PC-9 (cell line): ENCODE measurements around the gene CLPSL2.

Experiments used
- EZH2 ChIP-seq: fragments of 200-600 bp; sonication (generic); IDR thresholded peaks from 2 replicates; pipeline ENCODE4 v1.8.0; 2017; ENCODE audit warnings: antibody characterized with exemption, low read depth
- TF ChIP-seq, protein P1 (sequence below): fragments of 200-600 bp; sonication (generic); conservative IDR thresholded peaks from 2 replicates; pipeline ENCODE4 v1.6.1; 2017; ENCODE audit warnings: mixed run types, antibody characterized with exemption, mild to moderate bottlenecking, moderate library complexity

DNA sequence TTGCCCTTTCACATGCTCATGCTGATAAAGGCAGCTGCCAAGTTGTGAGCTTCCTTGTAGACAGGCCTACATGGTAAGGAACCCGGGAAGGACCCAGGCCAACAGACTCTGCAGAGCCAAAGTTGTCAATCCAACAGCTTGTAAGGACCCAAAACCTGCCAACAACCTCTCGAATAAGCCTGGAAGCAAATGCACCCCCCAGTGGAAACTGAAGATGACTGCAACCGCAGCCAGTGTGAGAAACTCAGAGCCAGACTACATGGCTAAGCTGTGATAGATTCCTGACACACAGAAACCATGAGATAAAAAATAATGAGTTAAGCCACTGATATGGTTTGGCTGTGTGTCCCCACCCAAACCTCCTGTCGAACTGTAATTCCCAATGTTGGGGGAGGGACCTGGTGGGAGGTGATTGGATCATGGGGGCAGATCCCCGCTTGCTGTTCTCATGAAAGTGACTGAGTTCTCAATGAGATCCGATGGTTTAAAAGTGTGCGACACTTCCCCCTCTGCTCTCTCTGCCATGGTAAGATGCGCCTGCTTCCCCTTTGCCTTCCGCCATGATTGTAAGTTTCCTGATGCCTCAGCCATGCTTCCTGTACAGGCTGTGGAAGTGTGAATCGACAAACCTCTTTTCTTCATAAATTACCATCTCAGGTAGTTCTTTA is 18.8 kb upstream of the CLPSL2 start:
- TF ChIP-seq, protein P1, sequence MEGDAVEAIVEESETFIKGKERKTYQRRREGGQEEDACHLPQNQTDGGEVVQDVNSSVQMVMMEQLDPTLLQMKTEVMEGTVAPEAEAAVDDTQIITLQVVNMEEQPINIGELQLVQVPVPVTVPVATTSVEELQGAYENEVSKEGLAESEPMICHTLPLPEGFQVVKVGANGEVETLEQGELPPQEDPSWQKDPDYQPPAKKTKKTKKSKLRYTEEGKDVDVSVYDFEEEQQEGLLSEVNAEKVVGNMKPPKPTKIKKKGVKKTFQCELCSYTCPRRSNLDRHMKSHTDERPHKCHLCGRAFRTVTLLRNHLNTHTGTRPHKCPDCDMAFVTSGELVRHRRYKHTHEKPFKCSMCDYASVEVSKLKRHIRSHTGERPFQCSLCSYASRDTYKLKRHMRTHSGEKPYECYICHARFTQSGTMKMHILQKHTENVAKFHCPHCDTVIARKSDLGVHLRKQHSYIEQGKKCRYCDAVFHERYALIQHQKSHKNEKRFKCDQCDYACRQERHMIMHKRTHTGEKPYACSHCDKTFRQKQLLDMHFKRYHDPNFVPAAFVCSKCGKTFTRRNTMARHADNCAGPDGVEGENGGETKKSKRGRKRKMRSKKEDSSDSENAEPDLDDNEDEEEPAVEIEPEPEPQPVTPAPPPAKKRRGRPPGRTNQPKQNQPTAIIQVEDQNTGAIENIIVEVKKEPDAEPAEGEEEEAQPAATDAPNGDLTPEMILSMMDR: peak; percentile 48; the same call in 1 of the 2 replicates
- no peak for TF ChIP-seq EZH2
